Measurements from ENCODE around the gene SLC22A17.
A peak's percentile ranks its signal among the peaks of the same experiment; 100 is the strongest.
"Not testable (repeated sequence)": the region's sequence is repeated elsewhere in the genome, so short reads cannot be mapped to it uniquely, and the experiment has no call there.

The SLC22A17 gene

GRCh38 chr14:23398348-23398747 lies 45.7 kb upstream of the SLC22A17 start:
- DNase-seq: no peak
- no peak overlapping the region for H4K8ac ChIP-seq (ENCODE audit: low read depth, low read length)
- H3K4ac ChIP-seq (ENCODE audit: low read depth, low read length): no peak overlapping the region
- H3K4me3 ChIP-seq (ENCODE audit: low read length): no peak overlapping the region
- H3K27me3 ChIP-seq (ENCODE audit: insufficient read depth, low read length, poor library complexity): no peaks in the 10 kb centered on the region
- no peak overlapping the region for H2BK15ac ChIP-seq (replicated peaks; ENCODE audit: low read depth)
- H4K5ac ChIP-seq (ENCODE audit: low read length): no peak overlapping the region
- no peak overlapping the region for H3K4me2 ChIP-seq (ENCODE audit: low read length)
- H2BK5ac ChIP-seq (ENCODE audit: low read length): no peak overlapping the region
- WGBS (ENCODE audit: extremely low coverage, insufficient coverage, low lambda C conversion rate): no CpG with 5 or more reads among the region's 4 CpGs
- no peak overlapping the region for H3K9ac ChIP-seq (ENCODE audit: low read length)
- H3K79me1 ChIP-seq (ENCODE audit: low read length): no peaks in the 10 kb centered on the region
- no peak overlapping the region for H3K23ac ChIP-seq (ENCODE audit: low read length)
- H3K4me1 ChIP-seq (ENCODE audit: control insufficient read depth, low read depth, low read length): no peaks in the 10 kb centered on the region
- no peaks in the 10 kb centered on the region for H3K79me2 ChIP-seq (ENCODE audit: control insufficient read depth, insufficient read depth, low read length)
- no peak overlapping the region for H3K56ac ChIP-seq (ENCODE audit: low read length)
- no peak overlapping the region for H2AK5ac ChIP-seq (ENCODE audit: low read length)
- H3K27ac ChIP-seq (ENCODE audit: low read depth, low read length): no peak overlapping the region
- H3K18ac ChIP-seq (ENCODE audit: low read length): no peak overlapping the region
- no peaks in the 10 kb centered on the region for H3K36me3 ChIP-seq (ENCODE audit: control insufficient read depth, insufficient read depth, low read length)
- H2BK120ac ChIP-seq (ENCODE audit: low read depth, low read length): no peak overlapping the region

GRCh38 chr14:23396781-23397407 lies 44.2 kb upstream of the SLC22A17 start:
- Histone ChIP-seq H2BK5ac (ENCODE audit: low read length) (no peak overlapping the region), H2BK15ac (replicated peaks; ENCODE audit: low read depth) (no peak overlapping the region), H3K4me3 (ENCODE audit: low read length) (no peak overlapping the region), H2BK120ac (ENCODE audit: low read depth, low read length) (no peak overlapping the region), H3K79me1 (ENCODE audit: low read length) (no peaks in the 10 kb centered on the region), H3K4ac (ENCODE audit: low read depth, low read length) (no peak overlapping the region), H3K23ac (ENCODE audit: low read length) (no peak overlapping the region), H4K5ac (ENCODE audit: low read length) (no peak overlapping the region), H4K8ac (ENCODE audit: low read depth, low read length) (no peak overlapping the region), H3K18ac (ENCODE audit: low read length) (no peak overlapping the region), H2AK5ac (ENCODE audit: low read length) (no peak overlapping the region), H3K56ac (ENCODE audit: low read length) (no peak overlapping the region), H3K4me1 (ENCODE audit: control insufficient read depth, low read depth, low read length) (no peaks in the 10 kb centered on the region), H3K36me3 (ENCODE audit: control insufficient read depth, insufficient read depth, low read length) (no peaks in the 10 kb centered on the region), H3K79me2 (ENCODE audit: control insufficient read depth, insufficient read depth, low read length) (no peaks in the 10 kb centered on the region), H3K9ac (ENCODE audit: low read length) (no peak overlapping the region), H3K27me3 (ENCODE audit: insufficient read depth, low read length, poor library complexity) (no peaks in the 10 kb centered on the region), H3K4me2 (ENCODE audit: low read length) (no peak overlapping the region), H3K27ac (ENCODE audit: low read depth, low read length) (no peak overlapping the region)
- WGBS (ENCODE audit: extremely low coverage, insufficient coverage, low lambda C conversion rate): no CpG with 5 or more reads among the region's 10 CpGs
- DNase-seq: no peak

- Histone ChIP-seq H3K79me2 (ENCODE audit: control insufficient read depth, insufficient read depth, low read length) (no peaks in the 10 kb centered on the region), H2BK120ac (ENCODE audit: low read depth, low read length) (no peak overlapping the region), H3K56ac (ENCODE audit: low read length) (no peak overlapping the region), H3K27me3 (ENCODE audit: insufficient read depth, low read length, poor library complexity) (no peaks in the 10 kb centered on the region), H4K8ac (ENCODE audit: low read depth, low read length) (no peak overlapping the region), H3K79me1 (ENCODE audit: low read length) (no peaks in the 10 kb centered on the region), H3K4me3 (ENCODE audit: low read length) (no peak overlapping the region), H3K23ac (ENCODE audit: low read length) (no peak overlapping the region), H3K9ac (ENCODE audit: low read length) (no peak overlapping the region), H4K5ac (ENCODE audit: low read length) (no peak overlapping the region), H2BK5ac (ENCODE audit: low read length) (no peak overlapping the region), H3K4ac (ENCODE audit: low read depth, low read length) (no peak overlapping the region), H3K4me2 (ENCODE audit: low read length) (no peak overlapping the region), H2AK5ac (ENCODE audit: low read length) (no peak overlapping the region), H3K18ac (ENCODE audit: low read length) (no peak overlapping the region), H2BK15ac (replicated peaks; ENCODE audit: low read depth) (no peak overlapping the region), H3K36me3 (ENCODE audit: control insufficient read depth, insufficient read depth, low read length) (no peaks in the 10 kb centered on the region), H3K4me1 (ENCODE audit: control insufficient read depth, low read depth, low read length) (no peaks in the 10 kb centered on the region), H3K27ac (ENCODE audit: low read depth, low read length) (no peak overlapping the region)
- WGBS (ENCODE audit: extremely low coverage, insufficient coverage, low lambda C conversion rate): no CpG with 5 or more reads among the region's 10 CpGs
- DNase-seq: no peak
These were observed 43.4 kb upstream of the SLC22A17 start for GRCh38 chr14:23396126-23396525.

- no CpG with 5 or more reads among the region's 7 CpGs for WGBS (ENCODE audit: extremely low coverage, insufficient coverage, low lambda C conversion rate)
- no peak overlapping the region for H3K18ac ChIP-seq (ENCODE audit: low read length)
These were observed 39.9 kb upstream of the SLC22A17 start for GRCh38 chr14:23392613-23393012.

GRCh38 chr14:23389871-23390270 lies 37.2 kb upstream of the SLC22A17 start:
- not testable (repeated sequence) for H3K9ac ChIP-seq (ENCODE audit: low read length); H3K79me2 ChIP-seq (ENCODE audit: control insufficient read depth, insufficient read depth, low read length); H3K18ac ChIP-seq (ENCODE audit: low read length); H3K27me3 ChIP-seq (ENCODE audit: insufficient read depth, low read length, poor library complexity); H3K27ac ChIP-seq (ENCODE audit: low read depth, low read length); H4K8ac ChIP-seq (ENCODE audit: low read depth, low read length); DNase-seq; H3K4ac ChIP-seq (ENCODE audit: low read depth, low read length); H3K4me1 ChIP-seq (ENCODE audit: control insufficient read depth, low read depth, low read length); H2BK15ac ChIP-seq (replicated peaks; ENCODE audit: low read depth); H3K23ac ChIP-seq (ENCODE audit: low read length); H2BK5ac ChIP-seq (ENCODE audit: low read length); H3K4me3 ChIP-seq (ENCODE audit: low read length); H3K4me2 ChIP-seq (ENCODE audit: low read length); H3K79me1 ChIP-seq (ENCODE audit: low read length); H4K5ac ChIP-seq (ENCODE audit: low read length); H2AK5ac ChIP-seq (ENCODE audit: low read length); H2BK120ac ChIP-seq (ENCODE audit: low read depth, low read length); H3K36me3 ChIP-seq (ENCODE audit: control insufficient read depth, insufficient read depth, low read length); H3K56ac ChIP-seq (ENCODE audit: low read length)
- WGBS (ENCODE audit: extremely low coverage, insufficient coverage, low lambda C conversion rate): no CpG with 5 or more reads among the region's 19 CpGs

More at GRCh38 chr14:23392613-23393012, 39.9 kb upstream of the SLC22A17 start:
- Histone ChIP-seq H3K9ac (ENCODE audit: low read length) (no peak overlapping the region), H3K23ac (ENCODE audit: low read length) (no peak overlapping the region), H3K36me3 (ENCODE audit: control insufficient read depth, insufficient read depth, low read length) (no peaks in the 10 kb centered on the region), H3K4me2 (ENCODE audit: low read length) (no peak overlapping the region), H3K4me1 (ENCODE audit: control insufficient read depth, low read depth, low read length) (no peaks in the 10 kb centered on the region), H3K56ac (ENCODE audit: low read length) (no peak overlapping the region), H3K4me3 (ENCODE audit: low read length) (no peak overlapping the region), H3K79me2 (ENCODE audit: control insufficient read depth, insufficient read depth, low read length) (no peaks in the 10 kb centered on the region), H3K79me1 (ENCODE audit: low read length) (no peaks in the 10 kb centered on the region), H2AK5ac (ENCODE audit: low read length) (no peak overlapping the region), H2BK15ac (replicated peaks; ENCODE audit: low read depth) (no peak overlapping the region), H3K4ac (ENCODE audit: low read depth, low read length) (no peak overlapping the region), H4K8ac (ENCODE audit: low read depth, low read length) (no peak overlapping the region), H4K5ac (ENCODE audit: low read length) (no peak overlapping the region), H2BK120ac (ENCODE audit: low read depth, low read length) (no peak overlapping the region), H2BK5ac (ENCODE audit: low read length) (no peak overlapping the region), H3K27ac (ENCODE audit: low read depth, low read length) (no peak overlapping the region), H3K27me3 (ENCODE audit: insufficient read depth, low read length, poor library complexity) (no peaks in the 10 kb centered on the region)
- DNase-seq: peak; percentile 13

- Histone ChIP-seq H4K5ac (ENCODE audit: low read length) (no peak overlapping the region), H3K4me1 (ENCODE audit: control insufficient read depth, low read depth, low read length) (no peaks in the 10 kb centered on the region), H3K4me2 (ENCODE audit: low read length) (no peak overlapping the region), H3K27ac (ENCODE audit: low read depth, low read length) (no peak overlapping the region), H3K9ac (ENCODE audit: low read length) (no peak overlapping the region), H3K23ac (ENCODE audit: low read length) (no peak overlapping the region), H4K8ac (ENCODE audit: low read depth, low read length) (no peak overlapping the region), H3K79me1 (ENCODE audit: low read length) (no peaks in the 10 kb centered on the region), H2AK5ac (ENCODE audit: low read length) (no peak overlapping the region), H3K18ac (ENCODE audit: low read length) (no peak overlapping the region), H3K36me3 (ENCODE audit: control insufficient read depth, insufficient read depth, low read length) (no peaks in the 10 kb centered on the region), H3K4ac (ENCODE audit: low read depth, low read length) (no peak overlapping the region), H3K4me3 (ENCODE audit: low read length) (no peak overlapping the region), H2BK15ac (replicated peaks; ENCODE audit: low read depth) (no peak overlapping the region), H2BK5ac (ENCODE audit: low read length) (no peak overlapping the region), H3K56ac (ENCODE audit: low read length) (peak overlapping the region; percentile 15), H2BK120ac (ENCODE audit: low read depth, low read length) (no peak overlapping the region), H3K79me2 (ENCODE audit: control insufficient read depth, insufficient read depth, low read length) (no peaks in the 10 kb centered on the region), H3K27me3 (ENCODE audit: insufficient read depth, low read length, poor library complexity) (no peaks in the 10 kb centered on the region)
- DNase-seq: no peak
- no CpG with 5 or more reads among the region's 12 CpGs for WGBS (ENCODE audit: extremely low coverage, insufficient coverage, low lambda C conversion rate)
These were observed 36.7 kb upstream of the SLC22A17 start for GRCh38 chr14:23389396-23389795.

All from mesendoderm (in vitro differentiated cells).